Measurements from ENCODE around the gene LYPD6B.

The LYPD6B gene

DNA sequence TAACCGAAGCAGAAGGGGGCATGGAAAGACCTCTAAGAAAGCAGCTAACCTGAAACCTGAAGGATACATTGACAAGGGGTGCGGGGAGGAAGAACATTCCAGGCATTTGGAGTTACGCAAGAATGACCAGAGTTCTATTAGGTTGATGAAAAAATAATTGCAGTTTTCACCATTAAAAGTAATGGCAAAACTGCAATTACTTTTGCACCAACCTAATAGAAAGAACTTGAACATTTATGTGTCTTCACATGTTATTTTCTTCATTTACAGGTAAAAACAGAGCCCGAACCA, 110.5 kb downstream of the LYPD6B start:
- H3K9me2 ChIP-seq (replicated peaks; ENCODE audit: insufficient read depth, low read length) = no peaks in the 10 kb centered on the region
- H3K9me3 ChIP-seq (ENCODE audit: insufficient read depth, low read length) = no peaks in the 10 kb centered on the region
- no peaks in the 10 kb centered on the region for H3K36me3 ChIP-seq (ENCODE audit: low read length)
- no peaks in the 10 kb centered on the region for H4K20me1 ChIP-seq (ENCODE audit: low read depth, low read length)
- TF ChIP-seq, protein P1, sequence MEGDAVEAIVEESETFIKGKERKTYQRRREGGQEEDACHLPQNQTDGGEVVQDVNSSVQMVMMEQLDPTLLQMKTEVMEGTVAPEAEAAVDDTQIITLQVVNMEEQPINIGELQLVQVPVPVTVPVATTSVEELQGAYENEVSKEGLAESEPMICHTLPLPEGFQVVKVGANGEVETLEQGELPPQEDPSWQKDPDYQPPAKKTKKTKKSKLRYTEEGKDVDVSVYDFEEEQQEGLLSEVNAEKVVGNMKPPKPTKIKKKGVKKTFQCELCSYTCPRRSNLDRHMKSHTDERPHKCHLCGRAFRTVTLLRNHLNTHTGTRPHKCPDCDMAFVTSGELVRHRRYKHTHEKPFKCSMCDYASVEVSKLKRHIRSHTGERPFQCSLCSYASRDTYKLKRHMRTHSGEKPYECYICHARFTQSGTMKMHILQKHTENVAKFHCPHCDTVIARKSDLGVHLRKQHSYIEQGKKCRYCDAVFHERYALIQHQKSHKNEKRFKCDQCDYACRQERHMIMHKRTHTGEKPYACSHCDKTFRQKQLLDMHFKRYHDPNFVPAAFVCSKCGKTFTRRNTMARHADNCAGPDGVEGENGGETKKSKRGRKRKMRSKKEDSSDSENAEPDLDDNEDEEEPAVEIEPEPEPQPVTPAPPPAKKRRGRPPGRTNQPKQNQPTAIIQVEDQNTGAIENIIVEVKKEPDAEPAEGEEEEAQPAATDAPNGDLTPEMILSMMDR (IDR thresholded peaks at IDR 0.05; ENCODE audit: insufficient read depth, low read length, poor library complexity, severe bottlenecking) = no peak
- TF ChIP-seq EZH2phosphoT487 (conservative IDR thresholded peaks at IDR 0.05; ENCODE audit: low read length) = no peak
- no peaks in the 10 kb centered on the region for H3F3A ChIP-seq (ENCODE audit: insufficient read depth)
- H2AFZ ChIP-seq (ENCODE audit: low read depth, low read length, severe bottlenecking) = no peak overlapping the region
- H3K9ac ChIP-seq (ENCODE audit: low read length) = no peak overlapping the region
- H3K27me3 ChIP-seq (ENCODE audit: low read length) = no peaks in the 10 kb centered on the region
- no peaks in the 10 kb centered on the region; the same call in 1 of the 2 replicates for H3K79me2 ChIP-seq (ENCODE audit: insufficient read depth, low read length)
- H3K27ac ChIP-seq (ENCODE audit: low read depth, low read length) = no peak overlapping the region
- no peak overlapping the region for H3K4me3 ChIP-seq (ENCODE audit: insufficient read depth, low read length, poor library complexity, severe bottlenecking)
- no peak overlapping the region for H3K4me2 ChIP-seq (ENCODE audit: low read depth, low read length, poor library complexity, severe bottlenecking)

DNA sequence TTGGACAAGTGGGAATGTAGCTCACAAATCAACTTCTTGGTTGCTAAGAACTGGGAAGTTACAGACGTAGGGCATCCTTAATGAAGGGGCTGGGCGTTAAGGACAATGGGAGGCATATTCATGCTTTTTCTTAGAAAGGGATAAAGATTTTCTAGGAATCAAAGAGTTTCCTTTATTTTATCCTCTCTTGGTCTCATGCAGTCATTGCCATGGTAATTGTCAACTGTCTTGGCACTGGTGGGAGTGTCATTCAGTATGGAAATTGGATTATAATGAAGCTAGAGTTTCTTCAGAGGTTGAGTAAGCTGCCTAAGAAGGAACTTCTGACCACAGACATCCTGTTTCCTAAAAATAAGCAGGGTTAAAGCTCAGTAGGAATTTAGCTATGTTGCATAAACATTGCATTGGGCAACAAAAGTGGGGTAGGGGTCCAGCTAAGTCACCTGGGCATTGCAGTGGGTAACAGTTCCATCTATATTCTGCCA, 114.0 kb downstream of the LYPD6B start:
- TF ChIP-seq, protein P1 (IDR thresholded peaks at IDR 0.05; ENCODE audit: insufficient read depth, low read length, poor library complexity, severe bottlenecking) = no peak
- no peak for TF ChIP-seq EZH2phosphoT487 (conservative IDR thresholded peaks at IDR 0.05; ENCODE audit: low read length)
- H2AFZ ChIP-seq (ENCODE audit: low read depth, low read length, severe bottlenecking) = no peak overlapping the region
- no peak overlapping the region for H3K4me3 ChIP-seq (ENCODE audit: insufficient read depth, low read length, poor library complexity, severe bottlenecking)
- no peak overlapping the region for H3K27ac ChIP-seq (ENCODE audit: low read depth, low read length)
- H3K79me2 ChIP-seq (ENCODE audit: insufficient read depth, low read length) = no peaks in the 10 kb centered on the region; the same call in 1 of the 2 replicates
- H3K9me2 ChIP-seq (replicated peaks; ENCODE audit: insufficient read depth, low read length) = no peaks in the 10 kb centered on the region
- no peak overlapping the region for H3K4me2 ChIP-seq (ENCODE audit: low read depth, low read length, poor library complexity, severe bottlenecking)
- no peaks in the 10 kb centered on the region; the same call in 1 of the 2 replicates for H4K20me1 ChIP-seq (ENCODE audit: low read depth, low read length)
- no peaks in the 10 kb centered on the region for H3F3A ChIP-seq (ENCODE audit: insufficient read depth)
- no peak overlapping the region for H3K9ac ChIP-seq (ENCODE audit: low read length)
- H3K36me3 ChIP-seq (ENCODE audit: low read length) = no peaks in the 10 kb centered on the region
- no peaks in the 10 kb centered on the region for H3K27me3 ChIP-seq (ENCODE audit: low read length)
- no peaks in the 10 kb centered on the region for H3K9me3 ChIP-seq (ENCODE audit: insufficient read depth, low read length)

DNA sequence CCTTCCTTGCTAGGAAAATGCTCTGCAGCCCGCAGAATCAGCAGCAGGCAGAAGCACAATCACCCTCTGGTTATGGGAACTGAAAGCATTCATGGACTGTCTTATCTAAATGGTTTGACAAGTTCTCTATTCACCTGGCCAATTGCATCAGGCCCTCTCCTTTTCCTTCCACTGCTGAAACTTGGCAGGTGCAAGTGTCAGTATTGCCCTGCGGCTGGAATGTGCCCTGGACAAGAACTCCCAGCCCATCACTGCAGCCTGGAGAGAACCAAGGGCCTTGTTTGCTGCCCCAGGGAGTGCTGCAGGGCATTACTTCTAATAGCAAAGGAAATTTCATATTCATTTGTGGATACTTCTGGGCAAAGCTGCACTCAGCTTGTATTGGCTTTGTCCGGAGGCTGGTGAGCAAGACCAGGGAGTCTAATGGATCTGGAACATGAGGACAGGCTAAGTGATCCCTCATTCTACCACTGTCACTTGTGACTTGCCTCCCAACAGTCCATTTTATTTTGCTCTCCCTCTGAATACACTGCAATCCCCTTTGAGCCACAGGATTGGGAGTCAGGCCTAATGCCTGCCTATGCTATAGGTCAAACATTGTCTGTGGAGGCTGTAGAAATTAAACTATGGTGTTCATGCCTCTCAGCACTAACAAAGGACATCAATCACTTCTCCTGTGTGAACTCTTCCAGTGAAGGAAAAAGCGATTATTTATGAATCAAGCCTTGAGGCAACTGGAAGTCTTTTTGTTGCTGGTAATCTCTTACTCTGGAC, 116.9 kb downstream of the LYPD6B start:
- Histone ChIP-seq H4K20me1 (ENCODE audit: low read depth, low read length) (no peaks in the 10 kb centered on the region; the same call in 1 of the 2 replicates), H3K4me2 (ENCODE audit: low read depth, low read length, poor library complexity, severe bottlenecking) (no peak overlapping the region), H3K4me3 (ENCODE audit: insufficient read depth, low read length, poor library complexity, severe bottlenecking) (no peak overlapping the region), H2AFZ (ENCODE audit: low read depth, low read length, severe bottlenecking) (no peak overlapping the region), H3K79me2 (ENCODE audit: insufficient read depth, low read length) (no peaks in the 10 kb centered on the region; the same call in 1 of the 2 replicates), H3F3A (ENCODE audit: insufficient read depth) (no peaks in the 10 kb centered on the region), H3K9ac (ENCODE audit: low read length) (no peak overlapping the region), H3K9me2 (replicated peaks; ENCODE audit: insufficient read depth, low read length) (no peaks in the 10 kb centered on the region), H3K9me3 (ENCODE audit: insufficient read depth, low read length) (no peaks in the 10 kb centered on the region), H3K27me3 (ENCODE audit: low read length) (no peaks in the 10 kb centered on the region), H3K36me3 (ENCODE audit: low read length) (0 out of 2 replicates have a peak, but pooled peaks cover 4% of the 10 kb centered on the region), H3K27ac (ENCODE audit: low read depth, low read length) (no peak overlapping the region)
- TF ChIP-seq, protein P1 (IDR thresholded peaks at IDR 0.05; ENCODE audit: insufficient read depth, low read length, poor library complexity, severe bottlenecking) = no peak
- TF ChIP-seq EZH2phosphoT487 (conservative IDR thresholded peaks at IDR 0.05; ENCODE audit: low read length) = no peak
